Measurements from ENCODE around the gene DIP2C. TPM values are rescaled to one million over a fixed set of nuclear protein-coding genes. Genes with fewer than 3 reads are reported as not detected.

DIP2C gene
- total and polyA plus RNA-seq, 4 donors = 6.4 to 40.2 (median 23.8) TPM

DNA sequence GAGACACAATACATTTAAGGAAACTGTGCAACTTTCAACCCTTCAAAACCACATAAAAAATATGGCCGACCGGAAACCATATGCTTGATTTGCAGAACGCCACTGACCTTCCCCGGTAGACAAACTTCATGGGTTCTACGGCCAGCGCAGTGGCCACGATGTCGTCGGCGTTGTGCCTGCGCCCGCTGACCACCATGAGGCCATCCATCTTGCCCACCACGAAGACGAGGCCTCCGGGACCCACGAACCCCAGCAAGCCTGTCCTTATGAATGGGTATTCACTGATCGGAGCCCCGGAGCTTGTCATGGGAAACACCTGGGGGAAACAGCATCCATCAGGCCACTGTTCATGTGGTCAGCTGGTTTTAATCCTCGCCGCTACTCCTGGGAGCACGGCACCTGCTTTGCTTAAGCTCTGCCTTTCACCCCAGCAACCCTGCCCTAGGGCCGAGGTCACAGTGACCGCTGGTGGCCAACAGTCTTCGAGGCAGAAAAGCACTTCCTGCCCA lies 325.1 kb downstream of the DIP2C start:
- H3K27ac ChIP-seq (ENCODE audit: low read depth in 1 of 2, low read length in 2 of 2) = no peak overlapping the region
- intact Hi-C loops (cut with DNase I) = no loop called here
- 96% methylated on average over 24 of the region's 24 CpGs for WGBS, 2 donors
- peaks cover 0 to 2% of the 10 kb centered on the region in 2 donors for H3K4me1 ChIP-seq (ENCODE audit: control insufficient read depth in 1 of 2, insufficient read depth in 2 of 2, low read length in 2 of 2)
- DNase-seq (no peak), ATAC-seq (ENCODE audit: low FRiP score) (no peak)
- H3K4me3 ChIP-seq (ENCODE audit: low read length in 2 of 2) = no peak overlapping the region
- H3K9me3 ChIP-seq (ENCODE audit: control insufficient read depth, low read length) = no peaks in the 10 kb centered on the region
- H3K36me3 ChIP-seq (ENCODE audit: control insufficient read depth in 1 of 2, insufficient read depth in 2 of 2, low read length in 1 of 2) = peaks cover 0 to 2% of the 10 kb centered on the region in 2 donors
- H3K27me3 ChIP-seq (ENCODE audit: control insufficient read depth in 1 of 2, insufficient read depth in 2 of 2, low read length in 1 of 2) = no peaks in the 10 kb centered on the region

DNA sequence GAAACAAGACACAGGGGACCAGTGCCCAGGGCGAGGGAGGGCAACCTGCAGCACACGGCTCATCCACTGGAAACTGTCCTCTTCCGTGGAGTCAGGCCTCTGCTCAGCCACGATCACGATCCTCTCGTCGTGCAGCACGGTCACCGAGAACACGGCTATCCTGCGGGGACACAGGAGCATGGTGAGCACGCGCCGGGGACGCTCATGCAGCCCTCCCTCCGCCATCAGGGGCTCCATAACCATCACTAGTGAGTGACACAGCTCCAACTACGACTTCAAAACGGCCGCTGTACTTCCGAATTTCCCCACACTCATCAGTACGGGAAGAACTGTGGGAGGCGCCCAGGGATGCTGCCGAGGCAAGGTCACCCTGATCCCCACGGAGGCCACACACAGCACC lies 326.3 kb downstream of the DIP2C start:
- H3K36me3 ChIP-seq (ENCODE audit: control insufficient read depth in 1 of 2, insufficient read depth in 2 of 2, low read length in 1 of 2) = peaks cover 0 to 2% of the 10 kb centered on the region in 2 donors
- intact Hi-C loops (cut with DNase I) = no loop called here

DNA sequence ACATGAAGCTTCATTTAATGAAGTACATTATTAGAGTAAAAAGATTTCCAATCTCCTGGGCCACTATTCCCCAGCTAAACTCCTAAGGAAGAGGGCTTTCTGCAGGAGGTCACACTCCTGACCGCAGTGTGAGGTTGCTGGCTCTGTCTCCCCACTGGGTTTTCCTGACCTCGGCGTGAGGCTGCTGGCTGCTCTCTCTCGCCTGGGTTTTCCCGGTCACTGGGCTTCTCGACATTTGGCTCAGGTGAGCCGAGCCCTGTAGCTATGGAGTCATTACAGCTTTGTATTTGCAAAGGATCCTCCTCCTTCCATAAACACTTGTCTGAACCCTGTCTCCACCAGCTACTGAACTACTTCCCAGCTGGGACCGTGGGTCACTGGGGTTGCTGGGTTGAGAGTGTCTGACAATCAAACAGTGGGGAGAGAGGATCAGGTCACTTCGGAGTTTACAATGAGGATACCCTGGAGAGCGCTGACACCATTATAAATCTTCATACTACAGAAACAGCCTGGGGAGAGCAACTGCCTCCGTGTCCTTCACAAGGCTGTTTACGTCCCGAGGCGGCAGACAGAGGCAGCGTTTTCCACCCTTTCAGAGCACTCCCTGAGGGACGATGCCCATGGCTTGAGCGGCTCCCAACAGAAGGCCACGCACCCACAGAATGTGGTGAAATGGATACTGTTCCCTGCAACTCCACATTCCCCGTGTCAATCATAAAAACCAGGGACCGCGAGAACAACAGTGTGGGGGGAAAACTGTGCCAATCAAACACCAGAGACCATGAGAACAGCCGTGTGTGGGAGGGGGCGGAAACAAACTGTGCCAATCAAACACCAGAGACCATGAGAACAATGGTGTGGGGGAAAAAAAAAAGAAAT lies 328.0 kb downstream of the DIP2C start:
- no peak for ATAC-seq (ENCODE audit: low FRiP score)
- WGBS, 2 donors = 38 to 40% methylated on average over 23 of the region's 23 CpGs
- no peak for DNase-seq
- Histone ChIP-seq H3K9me3 (ENCODE audit: control insufficient read depth, low read length) (no peaks in the 10 kb centered on the region), H3K27me3 (ENCODE audit: control insufficient read depth in 1 of 2, insufficient read depth in 2 of 2, low read length in 1 of 2) (no peaks in the 10 kb centered on the region), H3K36me3 (ENCODE audit: control insufficient read depth in 1 of 2, insufficient read depth in 2 of 2, low read length in 1 of 2) (peaks cover 0 to 2% of the 10 kb centered on the region in 2 donors), H3K4me1 (ENCODE audit: control insufficient read depth in 1 of 2, insufficient read depth in 2 of 2, low read length in 2 of 2) (no peaks in the 10 kb centered on the region), H3K27ac (ENCODE audit: low read depth in 1 of 2, low read length in 2 of 2) (no peak overlapping the region), H3K4me3 (ENCODE audit: low read length in 2 of 2) (no peak overlapping the region)
- intact Hi-C loops (cut with DNase I) = no loop called here

More for the DNA sequence above, 326.3 kb downstream of the DIP2C start:
- 94 to 95% methylated on average over 24 of the region's 24 CpGs for WGBS, 2 donors
- no peak overlapping the region for H3K27ac ChIP-seq (ENCODE audit: low read depth in 1 of 2, low read length in 2 of 2)
- DNase-seq (no peak), ATAC-seq (ENCODE audit: low FRiP score) (no peak)
- H3K4me3 ChIP-seq (ENCODE audit: low read length in 2 of 2) = no peak overlapping the region
- H3K27me3 ChIP-seq (ENCODE audit: control insufficient read depth in 1 of 2, insufficient read depth in 2 of 2, low read length in 1 of 2) = no peaks in the 10 kb centered on the region
- H3K4me1 ChIP-seq (ENCODE audit: control insufficient read depth in 1 of 2, insufficient read depth in 2 of 2, low read length in 2 of 2) = no peaks in the 10 kb centered on the region
- no peaks in the 10 kb centered on the region for H3K9me3 ChIP-seq (ENCODE audit: control insufficient read depth, low read length)

DNA sequence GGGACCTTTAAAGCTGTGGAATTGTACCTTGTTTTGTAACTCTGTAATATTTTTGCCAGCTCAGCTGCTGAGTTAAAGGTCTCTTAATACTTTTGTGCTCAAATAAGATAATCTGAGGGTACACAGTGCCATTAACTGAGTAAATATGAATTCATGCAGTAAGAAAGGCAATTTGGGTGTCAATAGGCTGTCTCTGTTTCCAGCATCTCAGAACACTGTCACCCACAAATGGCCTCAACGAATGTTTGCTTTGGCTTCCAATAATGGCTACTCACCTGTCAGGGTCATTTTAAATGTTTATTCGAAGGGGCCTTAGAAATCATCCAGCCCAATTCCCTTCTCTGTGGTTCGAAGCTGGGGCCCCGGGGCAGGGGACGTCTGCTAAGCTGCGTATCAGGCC lies 328.8 kb downstream of the DIP2C start:
- intact Hi-C loops (cut with DNase I) = no loop called here
- H3K27ac ChIP-seq (ENCODE audit: low read depth in 1 of 2, low read length in 2 of 2) = no peak overlapping the region
- peaks cover 0 to under 1% of the 10 kb centered on the region in 2 donors for H3K36me3 ChIP-seq (ENCODE audit: control insufficient read depth in 1 of 2, insufficient read depth in 2 of 2, low read length in 1 of 2)
- DNase-seq = no peak
- no peaks in the 10 kb centered on the region for H3K27me3 ChIP-seq (ENCODE audit: control insufficient read depth in 1 of 2, insufficient read depth in 2 of 2, low read length in 1 of 2)
- 77 to 79% methylated on average over 6 of the region's 6 CpGs for WGBS, 2 donors
- no peaks in the 10 kb centered on the region for H3K9me3 ChIP-seq (ENCODE audit: control insufficient read depth, low read length)
- ATAC-seq (ENCODE audit: low FRiP score) = no peak
- no peak overlapping the region for H3K4me3 ChIP-seq (ENCODE audit: low read length in 2 of 2)
- no peaks in the 10 kb centered on the region for H3K4me1 ChIP-seq (ENCODE audit: control insufficient read depth in 1 of 2, insufficient read depth in 2 of 2, low read length in 2 of 2)

GRCh38 chr10:359762-360161 lies 329.7 kb downstream of the DIP2C start:
- DNase-seq (no peak), ATAC-seq (ENCODE audit: low FRiP score) (no peak)
- no peak overlapping the region for H3K4me3 ChIP-seq (ENCODE audit: low read length in 2 of 2)
- H3K36me3 ChIP-seq (ENCODE audit: control insufficient read depth in 1 of 2, insufficient read depth in 2 of 2, low read length in 1 of 2) = peaks cover 0 to 2% of the 10 kb centered on the region in 2 donors
- H3K27me3 ChIP-seq (ENCODE audit: control insufficient read depth in 1 of 2, insufficient read depth in 2 of 2, low read length in 1 of 2) = no peaks in the 10 kb centered on the region
- no peaks in the 10 kb centered on the region for H3K4me1 ChIP-seq (ENCODE audit: control insufficient read depth in 1 of 2, insufficient read depth in 2 of 2, low read length in 2 of 2)
- 50 to 58% methylated on average over 14 of the region's 14 CpGs for WGBS, 2 donors
- intact Hi-C loops (cut with DNase I) = no loop called here
- H3K9me3 ChIP-seq (ENCODE audit: control insufficient read depth, low read length) = no peaks in the 10 kb centered on the region
- no peak overlapping the region for H3K27ac ChIP-seq (ENCODE audit: low read depth in 1 of 2, low read length in 2 of 2)

- DNase-seq = no peak
- intact Hi-C loops (cut with DNase I) = no loop called here
- no peak overlapping the region for H3K4me3 ChIP-seq (ENCODE audit: low read length in 2 of 2)
- WGBS, 2 donors = 69 to 77% methylated on average over 18 of the region's 18 CpGs
- ATAC-seq (ENCODE audit: low FRiP score) = no peak
- no peaks in the 10 kb centered on the region for H3K9me3 ChIP-seq (ENCODE audit: control insufficient read depth, low read length)
- H3K36me3 ChIP-seq (ENCODE audit: control insufficient read depth in 1 of 2, insufficient read depth in 2 of 2, low read length in 1 of 2) = peaks cover 2 to 3% of the 10 kb centered on the region in 2 donors
- no peaks in the 10 kb centered on the region for H3K4me1 ChIP-seq (ENCODE audit: control insufficient read depth in 1 of 2, insufficient read depth in 2 of 2, low read length in 2 of 2)
- H3K27me3 ChIP-seq (ENCODE audit: control insufficient read depth in 1 of 2, insufficient read depth in 2 of 2, low read length in 1 of 2) = no peaks in the 10 kb centered on the region
- no peak overlapping the region for H3K27ac ChIP-seq (ENCODE audit: low read depth in 1 of 2, low read length in 2 of 2)
Measured at GRCh38 chr10:359093-359492, 330.4 kb downstream of the DIP2C start.

GRCh38 chr10:357201-357950 lies 332.1 kb downstream of the DIP2C start:
- Histone ChIP-seq H3K9me3 (ENCODE audit: control insufficient read depth, low read length) (no peaks in the 10 kb centered on the region), H3K4me1 (ENCODE audit: control insufficient read depth in 1 of 2, insufficient read depth in 2 of 2, low read length in 2 of 2) (no peaks in the 10 kb centered on the region), H3K4me3 (ENCODE audit: low read length in 2 of 2) (no peak overlapping the region), H3K36me3 (ENCODE audit: control insufficient read depth in 1 of 2, insufficient read depth in 2 of 2, low read length in 1 of 2) (peaks cover 2 to 3% of the 10 kb centered on the region in 2 donors), H3K27ac (ENCODE audit: low read depth in 1 of 2, low read length in 2 of 2) (no peak overlapping the region), H3K27me3 (ENCODE audit: control insufficient read depth in 1 of 2, insufficient read depth in 2 of 2, low read length in 1 of 2) (no peaks in the 10 kb centered on the region)
- intact Hi-C loops (cut with DNase I) = no loop called here
- 96% methylated on average over 40 of the region's 40 CpGs for WGBS, 2 donors
- DNase-seq = no peak
- ATAC-seq (ENCODE audit: low FRiP score) = no peak

DNA sequence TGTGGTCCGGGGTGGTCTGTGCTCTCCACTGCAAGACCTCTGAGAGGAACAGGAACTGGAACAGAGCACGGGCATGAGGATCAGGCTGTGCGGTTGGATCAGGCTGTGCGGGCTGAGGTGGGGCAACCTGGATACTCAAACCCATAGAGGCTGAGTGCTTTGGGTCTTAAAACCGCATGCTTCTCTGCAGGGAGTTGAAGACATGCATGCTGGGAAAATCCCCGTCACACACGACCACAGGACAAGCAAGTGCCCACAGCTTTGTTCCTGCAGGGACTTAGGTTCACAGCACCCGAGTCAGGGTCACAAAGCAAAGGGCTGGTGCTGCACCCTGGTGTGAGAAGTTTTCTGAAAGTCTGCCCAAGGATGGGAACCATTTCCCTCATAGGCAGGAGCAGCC lies 333.0 kb downstream of the DIP2C start:
- H3K36me3 ChIP-seq (ENCODE audit: control insufficient read depth in 1 of 2, insufficient read depth in 2 of 2, low read length in 1 of 2) = peaks cover 2 to 3% of the 10 kb centered on the region in 2 donors
- DNase-seq = no peak

More for the DNA sequence above, 333.0 kb downstream of the DIP2C start:
- no peak overlapping the region for H3K27ac ChIP-seq (ENCODE audit: low read depth in 1 of 2, low read length in 2 of 2)
- WGBS, 2 donors = 88% methylated on average over 8 of the region's 8 CpGs
- no peak overlapping the region for H3K4me3 ChIP-seq (ENCODE audit: low read length in 2 of 2)
- no peaks in the 10 kb centered on the region for H3K4me1 ChIP-seq (ENCODE audit: control insufficient read depth in 1 of 2, insufficient read depth in 2 of 2, low read length in 2 of 2)
- intact Hi-C loops (cut with DNase I) = no loop called here
- H3K9me3 ChIP-seq (ENCODE audit: control insufficient read depth, low read length) = no peaks in the 10 kb centered on the region
- no peaks in the 10 kb centered on the region for H3K27me3 ChIP-seq (ENCODE audit: control insufficient read depth in 1 of 2, insufficient read depth in 2 of 2, low read length in 1 of 2)
- ATAC-seq (ENCODE audit: low FRiP score) = no peak
